Neural progenitor cell (in vitro differentiated cells): ENCODE measurements around the gene GUF1. TPM values are rescaled to one million over a fixed set of nuclear protein-coding genes. Genes with fewer than 3 reads are reported as not detected.
A peak's percentile ranks its signal among the peaks of the same experiment; 100 is the strongest.

Experiments used
- DNase-seq: peaks from one replicate; pipeline ENCODE4 v3.0.0-alpha.2; 2016; ENCODE audit warnings: low spot score
- H2AFZ ChIP-seq: fragments of 200-600 bp; sonication (generic); replicated peaks from 2 replicates; pipeline ENCODE4 v1.6.1; 2016; ENCODE audit warnings: antibody characterized with exemption
- H3F3A ChIP-seq: fragments of 200-600 bp; sonication (generic); 2 replicates; pipeline ENCODE4 v1.6.1; 2016; ENCODE audit warnings: antibody characterized with exemption, low read depth
- H3K27ac ChIP-seq: fragments of 200-600 bp; sonication (generic); 2 replicates; pipeline ENCODE4 v1.5.1; 2016; ENCODE audit warnings: mild to moderate bottlenecking
- H3K27me3 ChIP-seq: fragments of 200-600 bp; sonication (generic); 2 replicates; pipeline ENCODE4 v1.6.1; 2016; ENCODE audit warnings: mild to moderate bottlenecking, moderate library complexity
- H3K36me3 ChIP-seq: fragments of 200-600 bp; sonication (generic); 2 replicates; pipeline ENCODE4 v1.5.1; 2016
- H3K4me1 ChIP-seq: fragments of 200-600 bp; sonication (generic); 2 replicates; pipeline ENCODE4 v1.6.1; 2016; ENCODE audit warnings: mixed run types
- H3K4me2 ChIP-seq: fragments of 200-600 bp; sonication (generic); 2 replicates; pipeline ENCODE4 v1.6.1; 2016
- H3K4me3 ChIP-seq: fragments of 200-600 bp; sonication (generic); 2 replicates; pipeline ENCODE4 v1.5.1; 2016
- H3K79me2 ChIP-seq: fragments of 200-600 bp; sonication (generic); 2 replicates; pipeline ENCODE4 v1.6.1; 2016; ENCODE audit warnings: low read depth
- H3K9ac ChIP-seq: fragments of 200-600 bp; sonication (generic); 2 replicates; pipeline ENCODE4 v1.6.1; 2016
- H3K9me3 ChIP-seq: fragments of 200-600 bp; sonication (generic); 2 replicates; pipeline ENCODE4 v1.5.1; 2016; ENCODE audit warnings: low read depth
- H4K20me1 ChIP-seq: fragments of 200-600 bp; sonication (generic); 2 replicates; pipeline ENCODE4 v1.6.1; 2016; ENCODE audit warnings: low read depth
- H3K27ac Mint-ChIP-seq: 3 replicates; pipeline ENCODE4 v1.8.0; 2021; ENCODE audit warnings: mixed read lengths
- H3K27me3 Mint-ChIP-seq: 2 replicates; pipeline ENCODE4 v1.8.0; 2022; ENCODE audit warnings: low read depth, mild to moderate bottlenecking, inconsistent platforms, moderate library complexity, mixed read lengths; ENCODE audit not compliant: insufficient read depth
- H3K36me3 Mint-ChIP-seq: 3 replicates; pipeline ENCODE4 v1.8.0; 2021; ENCODE audit warnings: mixed read lengths
- H3K4me1 Mint-ChIP-seq: 3 replicates; pipeline ENCODE4 v1.8.0; 2021; ENCODE audit warnings: mixed read lengths
- H3K4me3 Mint-ChIP-seq: 3 replicates; pipeline ENCODE4 v1.8.0; 2021; ENCODE audit warnings: mild to moderate bottlenecking, moderate library complexity, mixed read lengths
- H3K9me3 Mint-ChIP-seq: 3 replicates; pipeline ENCODE4 v1.8.0; 2020; ENCODE audit warnings: mixed read lengths
- CTCF ChIP-seq: fragments of 200-600 bp; sonication (generic); IDR thresholded peaks from 2 replicates; pipeline ENCODE4 v1.5.1; 2017; ENCODE audit warnings: antibody characterized with exemption, mild to moderate bottlenecking
- EZH2 ChIP-seq: fragments of 200-600 bp; sonication (generic); IDR thresholded peaks from 2 replicates; pipeline ENCODE4 v1.6.1; 2017; ENCODE audit warnings: antibody characterized with exemption, mild to moderate bottlenecking, moderate library complexity
- EZH2phosphoT487 ChIP-seq: fragments of 200-600 bp; sonication (generic); IDR thresholded peaks from 2 replicates; pipeline ENCODE4 v1.6.1; 2017; ENCODE audit warnings: antibody characterized with exemption
- total RNA-seq: library from RNA; depleted of rRNA; stranded (reverse); fragments of >200 nt; gene quantifications from 2 replicates; pipeline ENCODE4 v1.2.3, GENCODE V29; 2015; ENCODE audit warnings: low replicate concordance

GUF1 gene
- total RNA-seq, 1 donor from 2014 or later, result 39.4 TPM

- Mint-ChIP-seq H3K4me3 (no peak overlapping the region), H3K9me3 (no peaks in the 10 kb centered on the region), H3K4me1 (no peaks in the 10 kb centered on the region), H3K27ac (no peak overlapping the region), H3K36me3 (no peaks in the 10 kb centered on the region), H3K27me3 (no peaks in the 10 kb centered on the region)
- Histone ChIP-seq H2AFZ (no peak overlapping the region), H3K4me3 (no peak overlapping the region), H3K4me2 (no peak overlapping the region), H3K9me3 (no peaks in the 10 kb centered on the region), H3K4me1 (no peaks in the 10 kb centered on the region), H3K79me2 (no peaks in the 10 kb centered on the region), H4K20me1 (no peaks in the 10 kb centered on the region), H3K9ac (no peak overlapping the region), H3F3A (no peaks in the 10 kb centered on the region), H3K36me3 (no peaks in the 10 kb centered on the region), H3K27ac (no peak overlapping the region), H3K27me3 (no peaks in the 10 kb centered on the region)
- TF ChIP-seq EZH2 (no peak), CTCF (peak; percentile 44)
- no peak for DNase-seq
These were observed 60.4 kb downstream of the GUF1 start for GRCh38 chr4:44738615-44739014.

GRCh38 chr4:44740201-44740600 lies 62.0 kb downstream of the GUF1 start:
- Mint-ChIP-seq H3K4me3 (no peak overlapping the region), H3K27me3 (no peaks in the 10 kb centered on the region), H3K27ac (no peak overlapping the region), H3K4me1 (no peaks in the 10 kb centered on the region), H3K9me3 (no peaks in the 10 kb centered on the region), H3K36me3 (no peaks in the 10 kb centered on the region)
- Histone ChIP-seq H2AFZ (no peak overlapping the region), H3K4me3 (no peak overlapping the region), H3K27me3 (no peaks in the 10 kb centered on the region), H3K79me2 (no peaks in the 10 kb centered on the region), H3K4me2 (no peak overlapping the region), H3K4me1 (no peaks in the 10 kb centered on the region), H3K9ac (no peak overlapping the region), H3F3A (no peaks in the 10 kb centered on the region), H4K20me1 (no peaks in the 10 kb centered on the region), H3K9me3 (no peaks in the 10 kb centered on the region), H3K27ac (no peak overlapping the region), H3K36me3 (no peaks in the 10 kb centered on the region)
- DNase-seq, result no peak
- TF ChIP-seq EZH2 (no peak), EZH2phosphoT487 (no peak), CTCF (no peak)

Other genes with a start within 250 kb of the GUF1 start
- gene KCTD8, start 229.6 kb upstream of the GUF1 start, total RNA-seq, result 0.06 TPM in 1 of 2 replicates, not detected in the other
- gene YIPF7, start 26.8 kb upstream of the GUF1 start, total RNA-seq, result not detected in 2 replicates
- gene GNPDA2, start 48.1 kb downstream of the GUF1 start, total RNA-seq, result 15.4 and 31.2 TPM in 2 replicates